Measurements from ENCODE around the gene VCP. TPM values are rescaled to one million over a fixed set of nuclear protein-coding genes. Genes with fewer than 3 reads are reported as not detected.
A peak's percentile ranks its signal among the peaks of the same experiment; 100 is the strongest.

The VCP gene
- total RNA-seq, 2 donors from 2014 or later: 161 to 180 TPM

- TF ChIP-seq POLR2A (IDR thresholded peaks at IDR 0.05): no peak
- no peak for TF ChIP-seq POLR2AphosphoS5 (IDR thresholded peaks at IDR 0.05)
- TF ChIP-seq CTCF (IDR thresholded peaks at IDR 0.05): no peak
- Histone ChIP-seq H3K27ac (no peak overlapping the region), H3K9me3 (no peaks in the 10 kb centered on the region), H3K4me1 (replicated peaks) (peaks cover 18% of the 10 kb centered on the region), H3K4me3 (no peak overlapping the region), H3K36me3 (no peaks in the 10 kb centered on the region), H3K27me3 (replicated peaks; ENCODE audit: insufficient read depth) (no peaks in the 10 kb centered on the region)
- no peak for DNase-seq (ENCODE audit: low spot score)
- WGBS: over 99% methylated on average over 6 of the region's 6 CpGs
- intact Hi-C loops (cut with DNase I): no loop called here
Measured at GRCh38 chr9:35074141-35074540, 1.7 kb upstream of the VCP start.

GRCh38 chr9:35073279-35073612 lies 821 bp upstream of the VCP start:
- H3K27ac ChIP-seq: peak overlapping the region; percentile 97 to 99
- no peak for DNase-seq (ENCODE audit: low spot score)
- TF ChIP-seq CTCF (IDR thresholded peaks at IDR 0.05) (no peak), POLR2AphosphoS5 (IDR thresholded peaks at IDR 0.05) (no peak), POLR2A (IDR thresholded peaks at IDR 0.05) (no peak)
- intact Hi-C loops (cut with DNase I): loop anchor here (2.0 kb wide), 1 partner anchor 82 kb away; no protein-coding TSS in a partner anchor
- peaks cover 14% of the 10 kb centered on the region for H3K4me1 ChIP-seq (replicated peaks)
- H3K27me3 ChIP-seq (replicated peaks; ENCODE audit: insufficient read depth): no peaks in the 10 kb centered on the region
- H3K4me3 ChIP-seq: peak overlapping the region in 1 of 2 donors; percentile 97
- H3K9me3 ChIP-seq: no peaks in the 10 kb centered on the region
- 98% methylated on average over 2 of the region's 2 CpGs for WGBS
- no peaks in the 10 kb centered on the region for H3K36me3 ChIP-seq

GRCh38 chr9:35071814-35072460 lies 488 bp downstream of the VCP start:
- H3K27ac ChIP-seq: peak overlapping the region; percentile 97 to 99
- DNase-seq (ENCODE audit: low spot score): peak; percentile 78
- WGBS: under 1% methylated on average over 75 of the region's 79 CpGs
- no peaks in the 10 kb centered on the region for H3K9me3 ChIP-seq
- H3K27me3 ChIP-seq (replicated peaks; ENCODE audit: insufficient read depth): no peaks in the 10 kb centered on the region
- peak; percentile 62 for TF ChIP-seq POLR2A (IDR thresholded peaks at IDR 0.05)
- TF ChIP-seq POLR2AphosphoS5 (IDR thresholded peaks at IDR 0.05): no peak
- peak in 3 of 4 experiments; percentile 21 to 49 (median 48) for TF ChIP-seq CTCF (IDR thresholded peaks at IDR 0.05)
- intact Hi-C loops (cut with DNase I): loop anchor here (2.0 kb wide), 1 partner anchor 81 kb away; no protein-coding TSS in a partner anchor
- H3K36me3 ChIP-seq: peaks cover 6 to 12% of the 10 kb centered on the region in 2 donors
- peak overlapping the region; percentile 96 to 97 for H3K4me3 ChIP-seq
- peaks cover 14% of the 10 kb centered on the region for H3K4me1 ChIP-seq (replicated peaks)

- TF ChIP-seq POLR2A (IDR thresholded peaks at IDR 0.05): no peak
- no peak for TF ChIP-seq POLR2AphosphoS5 (IDR thresholded peaks at IDR 0.05)
- WGBS: under 1% methylated on average over 20 of the region's 20 CpGs
- no peaks in the 10 kb centered on the region for H3K27me3 ChIP-seq (replicated peaks; ENCODE audit: insufficient read depth)
- peak overlapping the region; percentile 97 to 99 for H3K27ac ChIP-seq
- no peak for DNase-seq (ENCODE audit: low spot score)
- no peaks in the 10 kb centered on the region for H3K9me3 ChIP-seq
- H3K4me1 ChIP-seq (replicated peaks): peaks cover 14% of the 10 kb centered on the region
- peaks cover 6 to 20% of the 10 kb centered on the region in 2 donors for H3K36me3 ChIP-seq
- intact Hi-C loops (cut with DNase I): no loop called here
- peak overlapping the region; percentile 96 to 97 for H3K4me3 ChIP-seq
Measured at GRCh38 chr9:35070823-35071813, 1.3 kb downstream of the VCP start.

GRCh38 chr9:35069020-35069419 lies 3.4 kb downstream of the VCP start:
- intact Hi-C loops (cut with DNase I): no loop called here
- Histone ChIP-seq H3K27me3 (replicated peaks; ENCODE audit: insufficient read depth) (no peaks in the 10 kb centered on the region), H3K27ac (no peak overlapping the region), H3K9me3 (no peaks in the 10 kb centered on the region), H3K4me3 (no peak overlapping the region), H3K36me3 (peaks cover 14 to 39% of the 10 kb centered on the region in 2 donors), H3K4me1 (replicated peaks) (peaks cover 14% of the 10 kb centered on the region)
- no peak for DNase-seq (ENCODE audit: low spot score)
- no peak for TF ChIP-seq POLR2A (IDR thresholded peaks at IDR 0.05)
- no peak for TF ChIP-seq CTCF (IDR thresholded peaks at IDR 0.05)
- no peak for TF ChIP-seq POLR2AphosphoS5 (IDR thresholded peaks at IDR 0.05)
- WGBS: 74% methylated on average over 4 of the region's 4 CpGs
